Gastroesophageal sphincter (tissue), 3 donors: ENCODE data around the gene HNRNPA3.

Source experiments
- POLR2A ChIP-seq, 2 donors: fragments of 450-650 bp; IDR thresholded peaks; one replicate each; pipeline ENCODE4 v1.6.1; 2017; ENCODE audit warnings: antibody characterized with exemption in 2 of 2, mild to moderate bottlenecking in 2 of 2, moderate library complexity in 1 of 2
- POLR2AphosphoS5 ChIP-seq: sonication (generic); formaldehyde crosslinking; IDR thresholded peaks from one replicate; pipeline ENCODE4 v1.6.1; 2017; ENCODE audit warnings: antibody characterized with exemption
- TF ChIP-seq, protein P1 (sequence below), 4 experiments: fragments of 200-600 bp in 2 of 4; fragments of 450-650 bp in 2 of 4; sonication (generic) in 1 of 4; IDR thresholded peaks; one replicate each; pipeline ENCODE4 v1.5.1; 2017 to 2019; ENCODE audit warnings: antibody characterized with exemption in 4 of 4, mild to moderate bottlenecking in 2 of 4, moderate library complexity in 2 of 4

- TF ChIP-seq, protein P1, sequence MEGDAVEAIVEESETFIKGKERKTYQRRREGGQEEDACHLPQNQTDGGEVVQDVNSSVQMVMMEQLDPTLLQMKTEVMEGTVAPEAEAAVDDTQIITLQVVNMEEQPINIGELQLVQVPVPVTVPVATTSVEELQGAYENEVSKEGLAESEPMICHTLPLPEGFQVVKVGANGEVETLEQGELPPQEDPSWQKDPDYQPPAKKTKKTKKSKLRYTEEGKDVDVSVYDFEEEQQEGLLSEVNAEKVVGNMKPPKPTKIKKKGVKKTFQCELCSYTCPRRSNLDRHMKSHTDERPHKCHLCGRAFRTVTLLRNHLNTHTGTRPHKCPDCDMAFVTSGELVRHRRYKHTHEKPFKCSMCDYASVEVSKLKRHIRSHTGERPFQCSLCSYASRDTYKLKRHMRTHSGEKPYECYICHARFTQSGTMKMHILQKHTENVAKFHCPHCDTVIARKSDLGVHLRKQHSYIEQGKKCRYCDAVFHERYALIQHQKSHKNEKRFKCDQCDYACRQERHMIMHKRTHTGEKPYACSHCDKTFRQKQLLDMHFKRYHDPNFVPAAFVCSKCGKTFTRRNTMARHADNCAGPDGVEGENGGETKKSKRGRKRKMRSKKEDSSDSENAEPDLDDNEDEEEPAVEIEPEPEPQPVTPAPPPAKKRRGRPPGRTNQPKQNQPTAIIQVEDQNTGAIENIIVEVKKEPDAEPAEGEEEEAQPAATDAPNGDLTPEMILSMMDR (IDR thresholded peaks at IDR 0.05): no peak
- no peak for TF ChIP-seq POLR2A (IDR thresholded peaks at IDR 0.05)
- TF ChIP-seq POLR2AphosphoS5: no peak
Observed at GRCh38 chr2:177184606-177185005, 28.0 kb upstream of the HNRNPA3 start.
